ENCODE measurements around the gene DNAH9.
"Not testable (repeated sequence)": the region's sequence is repeated elsewhere in the genome, so short reads cannot be mapped to it uniquely, and the experiment has no call there.

Gene DNAH9

GRCh38 chr17:11935734-11936406 lies 337.6 kb downstream of the DNAH9 start:
- no peaks in the 10 kb centered on the region for H3K36me3 ChIP-seq (replicated peaks)
- no peaks in the 10 kb centered on the region for H3K27me3 ChIP-seq (replicated peaks)
- H3K4me3 ChIP-seq (ENCODE audit: low read depth, low read length): no peak overlapping the region
- TF ChIP-seq CTCF (IDR thresholded peaks at IDR 0.05; ENCODE audit: low read depth, low read length, missing control alignments): peak; percentile 70
- H3K27ac ChIP-seq: no peak overlapping the region
- DNase-seq: peak; percentile 18
- in situ Hi-C loops (cut with HindIII; ENCODE audit: low pct_ligation_motif_present, low sequenced_read_pairs): no loop called here

DNA sequence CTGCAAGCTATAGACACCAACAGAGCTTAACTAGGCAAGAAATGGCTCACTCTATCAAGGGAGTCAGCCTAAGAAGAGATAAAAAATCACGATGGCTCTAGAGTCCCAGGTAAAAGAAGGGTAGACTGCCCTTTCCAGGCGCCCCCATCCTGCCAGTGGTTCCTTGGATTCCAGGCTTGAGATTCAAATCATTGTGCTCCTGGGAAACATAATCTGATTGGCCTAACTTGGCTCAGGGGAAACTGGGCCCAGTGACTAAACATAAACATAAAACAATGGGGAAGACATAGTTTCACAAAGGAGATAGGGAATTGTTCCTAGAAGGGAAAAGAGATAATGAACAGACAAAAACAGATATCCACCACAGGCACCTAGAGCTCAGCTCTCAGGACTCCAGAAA lies 342.6 kb downstream of the DNAH9 start:
- Histone ChIP-seq H3K36me3 (replicated peaks) (no peaks in the 10 kb centered on the region), H3K27ac (no peak overlapping the region), H3K4me3 (ENCODE audit: low read depth, low read length) (no peak overlapping the region), H3K27me3 (replicated peaks) (no peaks in the 10 kb centered on the region)
- no peak for TF ChIP-seq CTCF (IDR thresholded peaks at IDR 0.05; ENCODE audit: low read depth, low read length, missing control alignments)
- in situ Hi-C loops (cut with HindIII; ENCODE audit: low pct_ligation_motif_present, low sequenced_read_pairs): no loop called here
- DNase-seq: no peak

DNA sequence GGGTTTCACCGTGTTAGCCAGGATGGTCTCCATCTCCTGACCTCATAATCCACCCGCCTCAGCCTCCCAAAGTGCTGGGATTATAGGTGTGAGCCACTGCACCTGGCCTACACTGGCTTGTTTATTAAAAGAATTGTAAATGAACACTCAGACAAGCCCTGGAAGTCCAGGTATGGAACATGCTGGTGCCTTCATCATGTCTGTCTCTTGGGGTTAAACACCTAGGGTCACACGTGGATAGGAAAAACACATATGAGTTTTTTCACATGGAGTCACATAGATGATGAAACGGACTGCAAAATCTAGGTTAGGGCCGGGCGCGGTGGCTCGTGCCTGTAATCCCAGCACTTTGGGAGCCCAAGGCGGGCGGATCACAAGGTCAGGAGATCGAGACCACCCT lies 344.8 kb downstream of the DNAH9 start:
- H3K27ac ChIP-seq; H3K27me3 ChIP-seq (replicated peaks); H3K36me3 ChIP-seq (replicated peaks); DNase-seq; in situ Hi-C loops (cut with HindIII; ENCODE audit: low pct_ligation_motif_present, low sequenced_read_pairs); H3K4me3 ChIP-seq (ENCODE audit: low read depth, low read length): not testable (repeated sequence)

GRCh38 chr17:11943759-11944347 lies 345.6 kb downstream of the DNAH9 start:
- no peak for DNase-seq
- no peaks in the 10 kb centered on the region for H3K27me3 ChIP-seq (replicated peaks)
- H3K27ac ChIP-seq: no peak overlapping the region
- no peak for TF ChIP-seq CTCF (IDR thresholded peaks at IDR 0.05; ENCODE audit: low read depth, low read length, missing control alignments)
- in situ Hi-C loops (cut with HindIII; ENCODE audit: low pct_ligation_motif_present, low sequenced_read_pairs): no loop called here
- H3K4me3 ChIP-seq (ENCODE audit: low read depth, low read length): no peak overlapping the region
- no peaks in the 10 kb centered on the region for H3K36me3 ChIP-seq (replicated peaks)

DNA sequence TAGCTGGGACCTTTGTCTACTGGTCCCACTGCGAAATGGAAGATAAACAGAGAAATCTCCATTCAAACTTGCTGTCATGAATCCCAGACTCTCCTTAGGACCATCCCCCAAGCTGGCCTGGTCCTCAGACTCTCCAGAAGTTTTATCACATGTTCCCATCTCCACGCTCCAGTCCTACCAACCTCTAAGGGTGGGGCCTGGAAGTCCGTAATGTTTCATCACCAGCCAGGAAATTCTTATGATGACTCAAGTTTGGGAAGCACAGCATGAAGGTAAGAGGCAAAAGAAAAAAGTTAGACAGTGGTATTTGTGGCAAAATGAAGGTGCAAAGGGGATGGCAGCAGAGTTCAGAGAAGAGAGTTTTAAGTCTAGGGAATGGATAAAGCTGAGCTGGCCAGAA lies 346.3 kb downstream of the DNAH9 start:
- in situ Hi-C loops (cut with HindIII; ENCODE audit: low pct_ligation_motif_present, low sequenced_read_pairs): no loop called here
- Histone ChIP-seq H3K27ac (no peak overlapping the region), H3K4me3 (ENCODE audit: low read depth, low read length) (no peak overlapping the region), H3K36me3 (replicated peaks) (no peaks in the 10 kb centered on the region), H3K27me3 (replicated peaks) (no peaks in the 10 kb centered on the region)
- TF ChIP-seq CTCF (IDR thresholded peaks at IDR 0.05; ENCODE audit: low read depth, low read length, missing control alignments): no peak
- no peak for DNase-seq

DNA sequence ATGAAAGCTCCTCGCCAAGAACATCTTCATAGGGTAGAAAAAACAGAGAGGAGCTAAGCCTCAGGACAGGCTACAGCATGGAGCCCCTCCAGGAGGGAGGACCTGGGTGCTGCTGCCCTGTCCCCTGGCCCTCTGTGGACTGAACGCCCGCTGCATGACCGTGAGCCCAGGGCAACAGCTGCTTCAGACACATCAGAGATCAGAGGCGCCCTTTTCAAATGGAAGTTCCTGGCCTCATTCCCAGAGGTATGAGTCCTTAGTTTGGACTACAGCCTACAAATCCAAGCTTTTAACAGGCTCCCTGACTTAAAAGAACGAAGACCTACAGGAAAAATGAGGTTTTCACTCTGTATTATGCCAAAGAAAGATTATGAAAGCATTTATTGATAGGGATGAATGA lies 350.5 kb downstream of the DNAH9 start:
- H3K4me3 ChIP-seq (ENCODE audit: low read depth, low read length): no peak overlapping the region
- DNase-seq: peak; percentile 24
- no peak overlapping the region for H3K27ac ChIP-seq
- H3K36me3 ChIP-seq (replicated peaks): no peaks in the 10 kb centered on the region
- no peaks in the 10 kb centered on the region for H3K27me3 ChIP-seq (replicated peaks)
- in situ Hi-C loops (cut with HindIII; ENCODE audit: low pct_ligation_motif_present, low sequenced_read_pairs): no loop called here
- no peak for TF ChIP-seq CTCF (IDR thresholded peaks at IDR 0.05; ENCODE audit: low read depth, low read length, missing control alignments)

DNA sequence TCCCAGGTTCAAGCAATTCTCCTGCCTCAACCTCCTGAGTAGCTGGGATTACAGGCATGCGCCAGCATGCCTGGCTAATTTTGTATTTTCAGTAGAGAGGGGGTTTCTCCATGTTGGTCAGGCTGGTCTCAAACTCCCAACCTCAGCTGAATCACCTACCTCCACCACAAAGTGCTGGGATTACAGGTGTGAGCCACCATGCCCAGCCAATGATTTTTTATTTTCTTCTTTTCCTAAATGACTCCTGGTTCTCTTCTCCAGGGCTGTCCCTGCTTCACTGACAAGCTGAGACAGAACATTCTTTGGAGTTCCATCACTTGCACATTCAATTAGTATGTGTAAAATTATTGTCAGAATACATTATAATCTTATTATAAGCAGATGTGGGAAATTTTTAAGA lies 351.3 kb downstream of the DNAH9 start:
- H3K27me3 ChIP-seq (replicated peaks); in situ Hi-C loops (cut with HindIII; ENCODE audit: low pct_ligation_motif_present, low sequenced_read_pairs); H3K27ac ChIP-seq; H3K4me3 ChIP-seq (ENCODE audit: low read depth, low read length); DNase-seq; H3K36me3 ChIP-seq (replicated peaks): not testable (repeated sequence)
